Measurements from ENCODE around the gene MSI2.
A peak's percentile ranks its signal among the peaks of the same experiment; 100 is the strongest.

Gene MSI2

GRCh38 chr17:57370037-57370581, 113.8 kb downstream of the MSI2 start:
- no peak for TF ChIP-seq BACH2 (CRISPR knock-in tag; IDR thresholded peaks at IDR 0.05; ENCODE audit: borderline replicate concordance)
- no peak for TF ChIP-seq CSDC2 (CRISPR knock-in tag; IDR thresholded peaks at IDR 0.05)
- no peak for TF ChIP-seq ESRRG (CRISPR knock-in tag; IDR thresholded peaks at IDR 0.05)
- TF ChIP-seq GLIS3 (CRISPR knock-in tag; IDR thresholded peaks at IDR 0.05), result no peak
- TF ChIP-seq CREB5 (CRISPR knock-in tag; IDR thresholded peaks at IDR 0.05; ENCODE audit: low read depth), result no peak
- no peak for TF ChIP-seq TOX (CRISPR knock-in tag; IDR thresholded peaks at IDR 0.05; ENCODE audit: borderline replicate concordance)
- no peak for TF ChIP-seq POU6F1 (CRISPR knock-in tag; IDR thresholded peaks at IDR 0.05; ENCODE audit: borderline replicate concordance, low read depth)
- no peak for TF ChIP-seq OSR1 (CRISPR knock-in tag; IDR thresholded peaks at IDR 0.05)
- no peak for TF ChIP-seq ARNTL (CRISPR knock-in tag; IDR thresholded peaks at IDR 0.05; ENCODE audit: borderline replicate concordance, low read depth)
- no peak for TF ChIP-seq ZNF8 (CRISPR knock-in tag; IDR thresholded peaks at IDR 0.05)
- TF ChIP-seq ZFP3 (CRISPR knock-in tag; IDR thresholded peaks at IDR 0.05), result no peak
- no peak for TF ChIP-seq PATZ1 (CRISPR knock-in tag; IDR thresholded peaks at IDR 0.05; ENCODE audit: borderline replicate concordance)
- TF ChIP-seq ZC3H10 (CRISPR knock-in tag; IDR thresholded peaks at IDR 0.05), result no peak
- TF ChIP-seq ZFP30 (CRISPR knock-in tag; IDR thresholded peaks at IDR 0.05), result no peak
- no peak for TF ChIP-seq TCF4 (CRISPR knock-in tag; IDR thresholded peaks at IDR 0.05; ENCODE audit: borderline replicate concordance)
- TF ChIP-seq PPARA (CRISPR knock-in tag; IDR thresholded peaks at IDR 0.05; ENCODE audit: borderline replicate concordance), result no peak
- ATAC-seq, result peak; percentile 57

- TF ChIP-seq ZFP30 (CRISPR knock-in tag; IDR thresholded peaks at IDR 0.05) (no peak), SNAI2 (CRISPR knock-in tag; IDR thresholded peaks at IDR 0.05) (no peak), ARNTL (CRISPR knock-in tag; IDR thresholded peaks at IDR 0.05; ENCODE audit: borderline replicate concordance, low read depth) (no peak), POU6F1 (CRISPR knock-in tag; IDR thresholded peaks at IDR 0.05; ENCODE audit: borderline replicate concordance, low read depth) (no peak), PATZ1 (CRISPR knock-in tag; IDR thresholded peaks at IDR 0.05; ENCODE audit: borderline replicate concordance) (no peak), TSHZ2 (CRISPR knock-in tag; IDR thresholded peaks at IDR 0.05) (no peak), ISL1 (CRISPR knock-in tag; IDR thresholded peaks at IDR 0.05) (no peak), ESRRG (CRISPR knock-in tag; IDR thresholded peaks at IDR 0.05) (no peak), CSDC2 (CRISPR knock-in tag; IDR thresholded peaks at IDR 0.05) (no peak), ZFP3 (CRISPR knock-in tag; IDR thresholded peaks at IDR 0.05) (no peak), ZNF8 (CRISPR knock-in tag; IDR thresholded peaks at IDR 0.05) (no peak), TCF4 (CRISPR knock-in tag; IDR thresholded peaks at IDR 0.05; ENCODE audit: borderline replicate concordance) (no peak), GLIS3 (CRISPR knock-in tag; IDR thresholded peaks at IDR 0.05) (no peak), ZC3H10 (CRISPR knock-in tag; IDR thresholded peaks at IDR 0.05) (no peak), RARB (CRISPR knock-in tag; IDR thresholded peaks at IDR 0.05) (no peak)
- peak; percentile 12; the same call in 1 of the 3 replicates for ATAC-seq
Observed at GRCh38 chr17:57370619-57371018, 114.3 kb downstream of the MSI2 start.
